ENCODE data around the gene PLXND1. TPM values are rescaled to one million over a fixed set of nuclear protein-coding genes. Genes with fewer than 3 reads are reported as not detected.

Gene PLXND1
- total RNA-seq, 1 experiment from 2014 or later: 29.0 TPM

- in situ Hi-C loops (cut with HindIII; ENCODE audit: low pct_unique_long_range_greater_than_20kb, low sequenced_read_pairs): no loop called here
- no peak for DNase-seq (ENCODE audit: low read depth)
Measured at GRCh38 chr3:129577366-129577765, 29.1 kb downstream of the PLXND1 start.

GRCh38 chr3:129576514-129577352 is 29.7 kb downstream of the PLXND1 start:
- in situ Hi-C loops (cut with HindIII; ENCODE audit: low pct_unique_long_range_greater_than_20kb, low sequenced_read_pairs): no loop called here
- no peak for DNase-seq (ENCODE audit: low read depth)

GRCh38 chr3:129575997-129576384 is 30.5 kb downstream of the PLXND1 start:
- no peak for DNase-seq (ENCODE audit: low read depth)
- in situ Hi-C loops (cut with HindIII; ENCODE audit: low pct_unique_long_range_greater_than_20kb, low sequenced_read_pairs): no loop called here

DNA sequence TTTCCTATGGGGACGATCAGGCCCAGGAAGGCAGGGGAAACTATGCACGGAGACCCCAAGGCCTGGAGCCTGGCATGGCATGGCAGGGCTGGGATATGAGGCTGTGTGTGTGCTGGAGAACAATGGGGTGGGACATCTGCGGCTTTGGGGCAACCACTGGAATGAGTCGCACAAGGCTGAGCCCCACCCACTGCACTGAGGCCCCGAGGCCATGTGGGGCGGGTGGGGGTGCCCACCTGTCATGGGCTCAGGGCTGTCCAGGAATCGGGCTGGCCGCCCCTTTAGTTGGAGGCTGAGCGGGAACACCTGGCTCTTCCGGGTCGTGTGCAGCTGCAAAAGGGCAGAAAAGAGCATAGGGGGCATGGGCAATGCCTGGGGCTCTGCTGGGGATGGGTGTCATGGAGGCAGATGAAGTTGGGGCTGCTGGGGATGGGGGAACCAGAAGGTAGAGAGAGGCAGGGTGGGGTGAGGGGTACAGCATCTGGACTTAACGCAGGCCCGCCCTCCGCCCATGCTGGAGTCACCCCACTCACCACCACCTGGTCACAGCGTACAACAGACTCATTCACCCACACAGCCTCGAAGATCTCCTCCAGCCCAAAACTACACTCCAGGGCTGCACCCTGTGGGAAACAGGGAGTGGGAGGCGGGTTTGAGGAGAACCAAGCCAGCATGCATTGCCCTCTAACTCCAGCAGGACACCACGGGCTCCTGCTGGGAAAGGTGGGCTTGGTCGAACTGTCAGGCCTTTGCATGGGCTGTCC is 31.1 kb downstream of the PLXND1 start:
- no peak for DNase-seq (ENCODE audit: low read depth)
- in situ Hi-C loops (cut with HindIII; ENCODE audit: low pct_unique_long_range_greater_than_20kb, low sequenced_read_pairs): no loop called here

GRCh38 chr3:129574206-129574605 is 32.3 kb downstream of the PLXND1 start:
- in situ Hi-C loops (cut with HindIII; ENCODE audit: low pct_unique_long_range_greater_than_20kb, low sequenced_read_pairs): no loop called here
- DNase-seq (ENCODE audit: low read depth): no peak

DNA sequence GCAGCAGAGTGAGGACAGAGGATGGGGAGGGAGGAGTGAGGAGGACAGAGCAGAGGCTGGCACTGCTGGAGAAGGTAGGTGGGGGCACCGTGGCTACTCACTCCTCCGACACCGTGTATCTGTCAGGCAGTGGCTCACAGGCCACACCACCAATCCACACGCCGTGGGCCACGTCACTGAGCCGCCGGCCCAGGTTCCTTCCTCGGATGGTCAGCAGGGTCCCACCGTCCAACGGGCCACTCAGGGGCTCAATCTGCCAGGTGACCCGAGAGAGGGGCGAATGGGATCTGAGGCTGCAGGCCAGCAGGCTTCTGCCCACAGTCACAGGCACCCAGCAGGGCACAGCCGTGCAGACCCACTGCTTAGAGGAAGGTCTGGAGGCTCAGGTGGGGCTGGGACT is 33.0 kb downstream of the PLXND1 start:
- no peak for DNase-seq (ENCODE audit: low read depth)
- in situ Hi-C loops (cut with HindIII; ENCODE audit: low pct_unique_long_range_greater_than_20kb, low sequenced_read_pairs): no loop called here

DNA sequence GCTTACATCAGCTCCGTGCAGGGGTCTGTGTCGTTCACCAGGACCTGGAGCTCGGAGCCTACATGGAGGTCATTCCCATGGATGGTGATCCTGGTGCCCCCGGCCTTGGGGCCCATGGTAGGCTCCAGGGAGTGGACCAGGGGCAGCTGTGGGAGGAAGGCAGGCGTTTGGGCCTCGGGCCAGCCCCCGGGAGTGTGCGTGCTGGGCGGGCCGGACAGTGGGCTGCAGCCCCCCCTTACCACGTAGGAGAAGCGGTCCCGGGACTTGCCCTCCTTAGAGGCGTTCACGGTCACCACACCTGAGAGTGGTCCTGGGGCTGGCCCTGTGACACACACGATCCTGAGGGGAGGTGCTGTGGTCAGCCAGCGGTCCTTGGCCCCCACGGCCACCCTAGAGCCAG is 33.9 kb downstream of the PLXND1 start:
- in situ Hi-C loops (cut with HindIII; ENCODE audit: low pct_unique_long_range_greater_than_20kb, low sequenced_read_pairs): no loop called here
- DNase-seq (ENCODE audit: low read depth): no peak

DNA sequence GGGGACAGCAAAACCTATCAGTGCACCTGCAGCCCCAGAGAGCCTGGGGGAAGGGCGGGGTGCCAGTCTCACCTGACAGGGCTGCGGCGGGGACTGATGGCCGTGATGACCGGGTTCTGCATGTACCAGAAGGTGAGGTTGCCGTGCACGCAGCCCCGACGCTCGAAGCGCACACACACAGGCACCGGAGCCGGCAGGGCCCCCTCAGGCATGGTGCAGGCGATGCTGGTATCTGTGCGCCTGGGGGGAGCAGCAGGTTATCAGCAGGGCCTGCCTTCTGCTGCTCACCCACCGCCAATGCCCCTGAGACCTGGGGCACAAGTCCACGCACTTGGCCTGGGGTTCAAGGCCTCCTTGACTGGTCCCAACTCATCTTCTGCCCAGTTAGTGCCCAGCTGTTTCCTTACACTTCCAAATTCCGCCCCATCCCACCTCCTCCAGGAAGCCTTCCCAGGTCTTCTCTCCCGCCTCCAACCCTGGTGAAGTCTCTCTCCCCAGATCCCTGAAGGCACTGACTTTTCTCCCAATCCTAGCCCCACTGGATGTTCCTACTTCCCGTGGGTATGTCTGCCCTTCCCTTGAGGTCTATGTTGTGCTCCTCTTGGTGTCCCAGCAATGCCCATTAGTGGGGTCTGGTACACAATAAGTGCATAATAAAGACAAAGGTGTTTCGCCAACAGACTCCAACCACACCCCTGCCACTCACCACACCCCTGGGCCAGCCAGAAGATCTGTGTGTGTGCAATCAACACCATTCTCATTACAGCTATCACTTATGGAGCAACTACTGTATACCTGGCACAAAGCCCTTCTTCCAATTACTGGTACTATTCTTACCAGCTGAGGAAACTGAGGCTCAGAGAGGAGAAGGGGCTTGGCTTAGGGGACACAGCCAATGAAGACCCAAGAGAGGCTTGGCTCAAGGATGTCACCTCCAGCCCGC is 34.6 kb downstream of the PLXND1 start:
- no peak for DNase-seq (ENCODE audit: low read depth)
- in situ Hi-C loops (cut with HindIII; ENCODE audit: low pct_unique_long_range_greater_than_20kb, low sequenced_read_pairs): no loop called here

GRCh38 chr3:129569856-129570255 is 36.6 kb downstream of the PLXND1 start:
- in situ Hi-C loops (cut with HindIII; ENCODE audit: low pct_unique_long_range_greater_than_20kb, low sequenced_read_pairs): no loop called here
- DNase-seq (ENCODE audit: low read depth): no peak

DNA sequence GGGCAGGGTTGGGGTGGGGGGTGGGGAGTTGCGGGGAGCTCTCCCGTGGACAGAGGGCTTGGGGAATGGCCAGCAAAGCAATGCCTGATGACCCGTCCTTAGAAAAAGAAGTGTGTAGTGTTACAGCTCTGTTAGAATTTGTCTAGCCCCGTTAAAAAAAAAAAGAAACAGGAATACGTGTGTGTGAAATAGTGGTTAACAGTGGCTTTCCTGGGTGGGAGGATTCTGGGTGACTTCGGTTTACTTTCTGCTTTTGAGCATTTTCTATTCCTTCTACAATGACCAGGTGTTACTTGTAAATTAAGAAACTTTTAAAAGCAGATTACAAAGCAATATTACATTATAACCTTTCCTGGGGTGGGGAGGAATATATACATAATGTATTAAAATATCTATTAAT is 38.5 kb downstream of the PLXND1 start:
- in situ Hi-C loops (cut with HindIII; ENCODE audit: low pct_unique_long_range_greater_than_20kb, low sequenced_read_pairs): no loop called here
- no peak for DNase-seq (ENCODE audit: low read depth)

- no peak for DNase-seq (ENCODE audit: low read depth)
- in situ Hi-C loops (cut with HindIII; ENCODE audit: low pct_unique_long_range_greater_than_20kb, low sequenced_read_pairs): no loop called here
Measured at GRCh38 chr3:129567176-129567705, 39.2 kb downstream of the PLXND1 start.

DNA sequence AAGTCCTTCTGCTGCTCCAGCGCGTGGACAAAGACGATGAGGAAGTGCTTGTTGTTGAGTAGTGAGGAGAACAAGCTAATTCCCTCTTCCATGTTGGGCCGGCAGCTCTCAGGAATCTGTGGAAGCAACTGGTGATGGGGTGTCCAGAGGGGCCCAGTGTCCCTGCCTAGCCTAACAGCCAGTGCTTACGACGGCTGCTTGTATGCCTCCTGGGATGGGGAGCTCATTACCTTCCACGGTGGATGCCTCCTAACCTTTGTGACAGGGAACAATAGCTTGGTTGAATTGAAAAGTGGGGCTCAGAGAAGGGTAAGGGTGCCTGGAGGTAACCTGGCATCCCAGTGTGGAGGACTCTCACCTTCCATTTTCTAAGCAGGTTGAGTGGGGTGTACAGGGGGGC is 40.6 kb downstream of the PLXND1 start:
- no peak for DNase-seq (ENCODE audit: low read depth)
- in situ Hi-C loops (cut with HindIII; ENCODE audit: low pct_unique_long_range_greater_than_20kb, low sequenced_read_pairs): no loop called here

GRCh38 chr3:129564981-129565644 is 41.4 kb downstream of the PLXND1 start:
- DNase-seq (ENCODE audit: low read depth): no peak
- in situ Hi-C loops (cut with HindIII; ENCODE audit: low pct_unique_long_range_greater_than_20kb, low sequenced_read_pairs): no loop called here

- in situ Hi-C loops (cut with HindIII; ENCODE audit: low pct_unique_long_range_greater_than_20kb, low sequenced_read_pairs): no loop called here
- DNase-seq (ENCODE audit: low read depth): no peak
Measured at GRCh38 chr3:129563850-129564535, 42.5 kb downstream of the PLXND1 start.

DNA sequence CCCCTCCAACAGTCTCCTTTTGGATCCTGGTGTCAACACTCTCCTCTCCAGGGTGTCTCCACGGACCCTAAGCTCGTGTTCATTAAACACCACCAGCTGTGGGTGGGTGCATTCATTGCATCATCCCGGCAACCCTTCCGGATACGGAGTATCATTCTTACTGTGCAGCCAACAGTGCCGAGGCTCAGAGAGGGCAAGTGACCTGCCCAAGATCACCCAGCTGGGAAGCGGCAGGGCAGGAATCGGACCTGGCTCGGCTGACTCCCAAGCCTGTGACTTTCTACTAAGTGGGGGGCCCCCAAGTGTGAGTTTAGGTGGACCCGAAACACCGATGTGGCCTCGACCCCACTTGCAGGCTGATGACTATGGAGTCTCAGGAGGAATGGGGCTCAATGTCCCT is 43.1 kb downstream of the PLXND1 start:
- DNase-seq (ENCODE audit: low read depth): no peak
- in situ Hi-C loops (cut with HindIII; ENCODE audit: low pct_unique_long_range_greater_than_20kb, low sequenced_read_pairs): no loop called here

DNA sequence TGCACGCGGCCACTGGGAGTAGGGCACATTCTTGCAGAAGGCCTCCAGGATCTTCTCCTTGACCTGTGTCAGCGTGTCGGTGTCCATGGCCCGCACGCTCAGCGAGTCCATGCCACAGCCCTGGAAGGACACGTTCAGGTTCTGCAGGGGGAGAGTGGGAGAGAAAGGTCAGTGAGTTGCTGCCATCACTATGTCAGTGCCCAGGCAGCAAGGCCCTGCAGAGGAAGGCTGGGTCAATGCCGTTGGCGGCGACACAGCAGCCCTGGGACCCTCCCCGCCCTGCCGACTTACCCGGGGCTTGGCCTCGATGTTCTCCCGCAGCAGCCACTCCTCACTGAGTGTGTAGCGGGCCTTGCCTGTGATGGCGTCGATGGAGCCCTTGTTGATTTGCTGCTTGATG is 43.7 kb downstream of the PLXND1 start:
- in situ Hi-C loops (cut with HindIII; ENCODE audit: low pct_unique_long_range_greater_than_20kb, low sequenced_read_pairs): no loop called here

GRCh38 chr3:129561619-129562248 is 44.7 kb downstream of the PLXND1 start:
- in situ Hi-C loops (cut with HindIII; ENCODE audit: low pct_unique_long_range_greater_than_20kb, low sequenced_read_pairs): no loop called here
- DNase-seq (ENCODE audit: low read depth): no peak

More for the DNA sequence above, 43.7 kb downstream of the PLXND1 start:
- DNase-seq (ENCODE audit: low read depth): no peak
